ENCODE measurements around the gene POLD2. TPM values are rescaled to one million over a fixed set of nuclear protein-coding genes. Genes with fewer than 3 reads are reported as not detected.

The POLD2 gene
- total RNA-seq, 1 donor from 2014 or later: 259 TPM

DNA sequence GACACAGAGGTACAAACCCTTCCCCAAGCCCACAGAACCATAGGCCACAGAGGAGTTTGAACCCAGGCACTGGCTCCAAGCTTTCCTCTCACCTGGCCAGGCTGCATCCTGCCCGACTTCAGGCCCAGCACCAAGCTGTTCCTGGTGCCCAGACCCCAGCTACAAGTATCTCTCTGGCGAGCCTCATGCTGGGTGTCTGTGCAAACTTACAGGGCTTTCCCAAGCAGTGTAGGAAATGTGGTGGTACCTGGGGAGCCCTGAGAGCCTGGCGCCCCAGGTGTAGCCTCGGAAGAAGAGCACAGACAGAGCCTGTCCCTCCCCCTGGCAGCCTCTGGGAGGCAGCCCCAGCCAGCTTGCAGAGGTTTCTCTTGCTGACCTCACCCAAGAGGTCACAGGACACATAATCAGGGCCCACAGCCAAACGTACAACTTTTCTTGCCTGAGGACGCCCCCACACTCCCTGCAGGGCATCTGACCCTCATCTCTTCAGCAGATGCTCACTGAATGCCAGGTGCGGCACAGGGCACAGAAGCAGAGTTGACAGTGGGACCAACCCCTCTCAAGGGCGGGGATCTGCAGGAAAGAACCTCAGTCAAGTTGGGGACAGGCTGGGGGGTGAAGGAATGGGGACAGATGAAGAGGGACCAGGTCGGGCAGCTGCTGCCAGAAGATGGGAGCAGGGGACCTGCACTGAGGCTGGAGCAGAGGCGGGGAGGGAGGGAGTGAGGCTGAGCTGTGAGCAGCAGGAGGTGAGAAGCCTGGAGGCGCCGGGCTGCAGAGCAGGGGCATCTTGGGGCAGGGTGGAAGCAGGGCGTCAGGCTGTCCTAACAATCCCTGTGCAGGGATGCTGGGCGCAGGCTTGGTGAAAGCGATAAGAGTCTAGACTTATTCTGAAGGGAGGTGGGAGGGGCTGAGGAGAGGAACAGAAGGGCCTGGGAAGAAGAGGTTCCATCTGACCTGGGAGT is 34.0 kb upstream of the POLD2 start:
- H3K36me3 Mint-ChIP-seq (ENCODE audit: low read depth): no peaks in the 10 kb centered on the region
- no peaks in the 10 kb centered on the region for H3K9me3 Mint-ChIP-seq
- DNase-seq: no peak
- no peaks in the 10 kb centered on the region for H3K4me1 Mint-ChIP-seq
- no peak overlapping the region for H3K4me3 Mint-ChIP-seq
- H3K27me3 Mint-ChIP-seq: no peaks in the 10 kb centered on the region
- intact Hi-C loops (cut with micrococcal nuclease): no loop called here
- H3K27ac Mint-ChIP-seq: no peak overlapping the region

- Mint-ChIP-seq H3K36me3 (ENCODE audit: low read depth) (no peaks in the 10 kb centered on the region), H3K4me1 (no peaks in the 10 kb centered on the region), H3K27ac (no peak overlapping the region), H3K27me3 (no peaks in the 10 kb centered on the region), H3K9me3 (no peaks in the 10 kb centered on the region), H3K4me3 (no peak overlapping the region)
- intact Hi-C loops (cut with micrococcal nuclease): no loop called here
- no peak for DNase-seq
Measured at GRCh38 chr7:44156453-44157010, 33.2 kb upstream of the POLD2 start.

DNA sequence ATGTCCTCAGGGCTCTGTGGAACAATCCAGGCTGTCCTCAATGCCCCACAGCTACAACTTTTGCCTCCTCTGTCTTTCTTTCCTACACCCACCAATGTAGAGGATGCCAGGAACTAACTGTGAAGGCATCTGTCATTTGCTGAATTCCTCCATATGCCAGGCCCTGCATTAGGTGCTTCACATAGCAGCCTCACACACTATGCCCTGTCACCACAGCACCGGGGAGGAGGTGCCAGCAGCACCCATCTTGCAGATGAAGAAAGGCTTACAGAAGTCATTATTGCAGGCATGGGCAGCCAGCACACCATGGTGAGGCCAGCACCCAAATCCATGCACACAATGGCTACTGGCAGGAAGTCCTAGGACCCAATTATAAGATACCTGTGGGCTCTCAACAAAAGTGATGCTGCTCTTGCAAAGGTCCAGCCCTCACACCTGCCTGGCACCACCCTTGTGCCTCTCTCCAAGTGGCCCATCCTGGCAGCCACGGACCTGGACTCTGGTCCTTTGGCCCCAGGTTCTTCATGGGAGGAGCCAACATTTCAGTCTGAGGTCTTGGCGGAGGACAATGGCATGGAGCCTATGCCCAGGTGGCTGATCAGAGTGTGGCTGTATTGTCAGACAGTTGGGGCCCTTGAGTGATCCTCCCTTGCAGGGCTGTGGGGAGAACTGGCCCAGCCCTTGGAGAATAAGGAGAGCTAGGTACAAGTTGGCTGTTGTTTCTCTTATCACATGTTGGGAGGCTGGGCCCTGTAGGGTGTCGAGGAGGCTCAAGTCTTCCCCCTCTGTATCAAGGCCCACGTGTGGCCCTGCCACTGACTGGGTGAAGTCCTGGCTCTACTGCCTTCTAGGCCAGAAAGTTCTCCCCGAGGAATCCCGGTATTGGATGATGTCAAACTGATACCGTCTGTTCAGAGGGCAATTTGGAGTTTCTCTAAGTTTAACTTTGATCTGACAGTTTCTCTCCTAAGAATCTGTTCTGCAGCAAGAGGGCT is 32.1 kb upstream of the POLD2 start:
- no peaks in the 10 kb centered on the region for H3K36me3 Mint-ChIP-seq (ENCODE audit: low read depth)
- H3K27me3 Mint-ChIP-seq: no peaks in the 10 kb centered on the region
- intact Hi-C loops (cut with micrococcal nuclease): no loop called here
- no peak overlapping the region for H3K4me3 Mint-ChIP-seq
- no peaks in the 10 kb centered on the region for H3K4me1 Mint-ChIP-seq
- no peak overlapping the region for H3K27ac Mint-ChIP-seq
- no peak for DNase-seq
- H3K9me3 Mint-ChIP-seq: no peaks in the 10 kb centered on the region

- Mint-ChIP-seq H3K27ac (no peak overlapping the region), H3K4me3 (no peak overlapping the region), H3K4me1 (no peaks in the 10 kb centered on the region), H3K27me3 (no peaks in the 10 kb centered on the region), H3K36me3 (ENCODE audit: low read depth) (no peaks in the 10 kb centered on the region), H3K9me3 (no peaks in the 10 kb centered on the region)
- no peak for DNase-seq
- intact Hi-C loops (cut with micrococcal nuclease): no loop called here
Measured at GRCh38 chr7:44154703-44155102, 31.4 kb upstream of the POLD2 start.

DNA sequence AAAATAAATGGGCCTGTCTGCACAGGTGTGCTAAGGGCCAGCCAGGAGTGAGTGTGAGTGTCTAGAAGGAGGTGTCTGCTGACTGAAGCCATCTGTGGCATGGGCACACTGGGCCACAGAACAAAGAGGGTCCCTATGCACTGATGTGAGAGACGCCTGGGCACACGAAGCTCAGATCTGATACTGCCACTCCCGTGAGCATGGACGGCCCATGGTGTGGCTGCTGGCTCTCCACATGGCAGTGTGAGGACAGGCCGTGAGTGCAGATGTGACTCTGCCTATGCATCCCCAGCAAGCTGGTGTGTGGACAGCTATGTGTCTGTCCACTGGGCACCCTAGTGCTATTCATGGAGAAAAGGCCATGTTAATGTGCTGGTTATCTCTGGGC is 30.6 kb upstream of the POLD2 start:
- Mint-ChIP-seq H3K27ac (no peak overlapping the region), H3K27me3 (no peaks in the 10 kb centered on the region), H3K4me3 (no peak overlapping the region), H3K36me3 (ENCODE audit: low read depth) (no peaks in the 10 kb centered on the region), H3K9me3 (no peaks in the 10 kb centered on the region), H3K4me1 (no peaks in the 10 kb centered on the region)
- intact Hi-C loops (cut with micrococcal nuclease): no loop called here
- DNase-seq: no peak

GRCh38 chr7:44152971-44153947 is 29.9 kb upstream of the POLD2 start:
- intact Hi-C loops (cut with micrococcal nuclease): no loop called here
- Mint-ChIP-seq H3K4me3 (no peak overlapping the region), H3K36me3 (ENCODE audit: low read depth) (no peaks in the 10 kb centered on the region)

GRCh38 chr7:44151956-44152355 is 28.6 kb upstream of the POLD2 start:
- H3K9me3 Mint-ChIP-seq: no peaks in the 10 kb centered on the region
- no peaks in the 10 kb centered on the region for H3K4me1 Mint-ChIP-seq
- H3K4me3 Mint-ChIP-seq: no peak overlapping the region
- intact Hi-C loops (cut with micrococcal nuclease): no loop called here
- DNase-seq: no peak
- H3K27me3 Mint-ChIP-seq: peaks cover 5% of the 10 kb centered on the region
- H3K27ac Mint-ChIP-seq: no peak overlapping the region
- H3K36me3 Mint-ChIP-seq (ENCODE audit: low read depth): no peaks in the 10 kb centered on the region

More at GRCh38 chr7:44152971-44153947, 29.9 kb upstream of the POLD2 start:
- no peak overlapping the region for H3K27ac Mint-ChIP-seq
- no peaks in the 10 kb centered on the region for H3K27me3 Mint-ChIP-seq
- DNase-seq: no peak
- no peaks in the 10 kb centered on the region for H3K4me1 Mint-ChIP-seq
- no peaks in the 10 kb centered on the region for H3K9me3 Mint-ChIP-seq

DNA sequence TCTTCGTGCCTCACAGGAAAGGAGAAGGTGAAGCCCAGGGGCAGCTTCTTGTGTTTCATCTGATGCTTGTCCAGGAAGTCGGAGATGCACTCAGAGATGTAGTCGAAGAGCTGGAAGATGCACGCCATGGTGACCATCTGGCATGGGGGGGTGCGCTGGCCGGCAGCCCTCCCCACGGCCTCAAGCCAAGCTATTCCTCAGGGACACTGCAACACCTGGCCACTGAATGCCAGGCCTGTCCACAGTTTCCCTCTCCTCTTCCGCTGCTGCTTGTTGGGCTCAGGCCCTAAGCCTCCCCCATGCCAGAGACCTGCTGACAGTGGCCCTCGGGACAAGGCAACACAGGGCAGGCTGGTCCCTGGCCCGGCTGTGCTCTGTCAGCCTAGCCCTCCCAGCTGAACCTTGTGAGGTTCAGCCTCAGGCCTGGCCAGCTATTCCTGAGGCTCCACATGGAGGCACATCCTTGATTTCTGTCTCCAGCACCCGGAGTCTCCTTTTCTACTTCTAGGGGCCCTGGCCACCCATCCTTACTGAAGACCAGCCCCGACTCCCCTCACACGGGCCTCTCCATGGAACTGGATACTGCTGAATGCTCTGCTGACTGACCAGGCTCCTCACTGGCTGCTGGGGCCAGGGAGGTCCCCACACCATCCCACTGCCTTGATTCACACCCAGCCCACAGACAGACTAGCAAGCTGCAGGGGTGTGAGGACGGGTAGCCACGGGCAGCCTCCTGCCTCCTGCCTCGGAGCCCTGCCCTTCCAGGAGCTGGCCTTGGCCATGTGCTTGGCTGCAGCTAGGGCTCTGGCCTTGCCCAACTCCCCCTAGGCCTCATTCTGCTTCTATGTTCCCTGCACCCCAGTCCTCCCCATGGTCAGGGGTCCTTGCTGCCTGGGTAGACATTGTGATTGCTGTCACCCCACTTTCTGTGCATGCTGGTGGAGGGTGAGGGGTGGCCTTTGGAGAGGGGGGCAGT is 27.9 kb upstream of the POLD2 start:
- H3K9me3 Mint-ChIP-seq: no peaks in the 10 kb centered on the region
- no peak for DNase-seq
- H3K27ac Mint-ChIP-seq: no peak overlapping the region
- H3K4me3 Mint-ChIP-seq: no peak overlapping the region
- peaks cover 3% of the 10 kb centered on the region for H3K4me1 Mint-ChIP-seq
- H3K27me3 Mint-ChIP-seq: peaks cover 7% of the 10 kb centered on the region
- no peaks in the 10 kb centered on the region for H3K36me3 Mint-ChIP-seq (ENCODE audit: low read depth)
- intact Hi-C loops (cut with micrococcal nuclease): no loop called here

DNA sequence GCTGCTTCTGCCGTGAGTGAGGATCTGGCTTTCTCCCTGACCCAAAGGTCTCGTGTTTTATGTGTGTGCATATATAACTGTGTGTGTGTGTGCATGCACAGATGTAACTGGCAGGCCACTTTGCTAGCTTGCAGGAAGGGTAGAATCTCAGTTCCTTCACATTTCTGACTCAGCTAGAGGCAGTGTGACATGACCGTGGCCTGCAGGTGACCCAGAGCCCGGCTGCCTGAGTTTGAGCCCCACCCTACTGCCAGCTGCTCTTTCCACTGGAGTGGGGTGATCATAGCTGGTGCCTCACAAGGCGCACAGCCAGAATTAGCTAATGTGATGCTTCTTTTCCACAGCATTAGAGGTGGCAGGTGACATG is 27.1 kb upstream of the POLD2 start:
- Mint-ChIP-seq H3K9me3 (no peaks in the 10 kb centered on the region), H3K36me3 (ENCODE audit: low read depth) (no peaks in the 10 kb centered on the region), H3K27ac (no peak overlapping the region), H3K4me3 (no peak overlapping the region), H3K4me1 (peaks cover 7% of the 10 kb centered on the region), H3K27me3 (peaks cover 7% of the 10 kb centered on the region)
- intact Hi-C loops (cut with micrococcal nuclease): no loop called here
- DNase-seq: no peak

GRCh38 chr7:44149571-44150465 is 26.5 kb upstream of the POLD2 start:
- Mint-ChIP-seq H3K4me1 (peaks cover 10% of the 10 kb centered on the region), H3K27me3 (peaks cover 10% of the 10 kb centered on the region), H3K4me3 (no peak overlapping the region), H3K9me3 (no peaks in the 10 kb centered on the region), H3K36me3 (ENCODE audit: low read depth) (no peaks in the 10 kb centered on the region), H3K27ac (no peak overlapping the region)
- no peak for DNase-seq
- intact Hi-C loops (cut with micrococcal nuclease): no loop called here

- DNase-seq: no peak
Measured at GRCh38 chr7:44148961-44149536, 25.7 kb upstream of the POLD2 start.

More at GRCh38 chr7:44148961-44149536, 25.7 kb upstream of the POLD2 start:
- Mint-ChIP-seq H3K27ac (no peak overlapping the region), H3K9me3 (no peaks in the 10 kb centered on the region), H3K4me1 (peaks cover 10% of the 10 kb centered on the region), H3K4me3 (no peak overlapping the region), H3K27me3 (peaks cover 10% of the 10 kb centered on the region), H3K36me3 (ENCODE audit: low read depth) (no peaks in the 10 kb centered on the region)
- intact Hi-C loops (cut with micrococcal nuclease): no loop called here
